Adipose tissue (tissue), 3 donors: ENCODE data around the gene CCT4. TPM values are rescaled to one million over a fixed set of nuclear protein-coding genes. Genes with fewer than 3 reads are reported as not detected.

Experiments used
- H3K27ac ChIP-seq: one replicate; pipeline ENCODE4 v1.5.1; 2013; ENCODE audit warnings: low read depth, low read length
- WGBS, 3 donors: extraction: QIAGEN DNeasy Blood & Tissue Kit; methylation state at CpG; one replicate each; pipeline ENCODE4 v1.1.7; 2013; 5-methylcytosine and 5-hydroxymethylcytosine counted together
- polyA plus RNA-seq, 3 donors: library from polyadenylated mRNA; stranded (reverse); fragments of 200-250 nt; gene quantifications; one replicate each; pipeline ENCODE4 v1.2.3, GENCODE V29; 2013
- donor health status: healthy with polysubstance abuse.
- donor health status: Bipolar disorder and iron deficiency.
- donor health status: healthy.

The CCT4 gene
- polyA plus RNA-seq, 3 donors, result 66.6 to 86.2 (median 78.4) TPM

DNA sequence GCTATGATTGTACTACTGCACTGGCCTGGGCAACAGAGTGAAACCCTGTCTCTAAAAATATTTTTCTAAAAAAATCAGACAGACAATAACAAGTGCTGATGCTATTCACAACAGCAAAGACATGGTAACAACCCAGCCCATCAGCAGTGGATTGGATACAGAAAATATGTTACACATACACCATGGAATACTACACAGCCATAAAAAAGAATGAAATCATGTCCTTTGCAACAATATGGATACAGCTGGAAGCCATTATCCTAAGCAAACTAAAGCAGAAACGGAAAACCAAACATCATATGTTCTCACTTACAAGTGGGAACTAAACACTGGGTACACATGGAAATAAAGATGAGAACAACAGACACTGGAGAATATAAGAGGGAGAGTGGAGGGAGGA is 54.5 kb downstream of the CCT4 start:
- no peak overlapping the region for H3K27ac ChIP-seq
- WGBS, 3 donors, result 94 to 100% (median 98%) methylated on average over 1 of the region's 1 CpG

DNA sequence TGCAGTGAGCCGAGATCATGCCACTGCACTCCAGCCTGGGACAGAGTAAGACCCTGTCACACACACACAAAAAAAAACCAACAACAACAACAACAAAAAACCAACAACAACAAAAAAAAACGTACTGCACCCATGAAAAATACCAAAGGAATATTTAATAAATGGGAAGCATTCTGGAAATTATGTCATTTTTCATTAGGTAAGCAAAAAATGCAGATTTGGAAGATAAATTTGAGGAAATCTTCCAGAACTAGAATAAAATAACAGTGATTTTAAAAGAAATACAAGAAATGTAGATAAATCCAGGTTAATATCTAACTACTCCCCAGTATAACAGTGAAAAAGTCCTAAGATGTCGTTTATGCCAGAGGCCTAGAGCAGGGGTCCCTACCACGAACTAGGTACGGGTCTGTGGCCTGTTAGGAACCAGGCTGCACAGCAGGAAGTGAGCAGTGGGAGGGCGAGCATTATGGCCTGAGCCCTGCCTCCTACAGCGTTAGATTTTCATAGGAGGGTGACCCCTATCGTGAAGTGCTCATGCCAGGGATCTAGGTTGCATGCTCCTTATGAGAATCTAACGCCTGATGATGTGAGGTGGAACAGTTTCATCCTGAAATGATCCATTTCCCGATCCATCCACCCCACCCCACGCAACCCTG is 56.1 kb downstream of the CCT4 start:
- WGBS, 3 donors, result 83 to 88% (median 85%) methylated on average over 11 of the region's 11 CpGs
- no peak overlapping the region for H3K27ac ChIP-seq

DNA sequence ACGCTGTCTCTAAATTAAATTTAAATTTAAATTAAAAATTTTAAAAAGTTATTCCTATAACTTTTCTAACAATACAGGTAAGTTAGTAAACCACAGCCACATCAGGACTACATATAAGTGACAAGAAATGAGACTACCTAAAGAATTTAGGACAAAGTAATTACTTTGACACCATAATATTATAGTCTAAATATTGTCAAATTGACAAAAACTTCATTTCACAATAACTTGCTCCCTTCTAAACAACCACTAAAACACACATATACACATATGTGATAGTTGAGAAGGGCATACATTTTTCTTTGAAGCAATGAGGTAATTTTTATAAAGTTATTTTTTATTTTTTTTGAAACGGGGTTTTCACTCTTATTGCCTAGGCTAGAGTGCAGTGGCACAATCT is 66.2 kb downstream of the CCT4 start:
- no peak overlapping the region for H3K27ac ChIP-seq
- 91 to 95% (median 92%) methylated on average over 2 of the region's 2 CpGs for WGBS, 3 donors

Other genes with a start within 250 kb of the CCT4 start
- gene FAM161A, start 34.6 kb downstream of the CCT4 start, polyA plus RNA-seq, result 1 to 10 TPM; 1.4 to 2.1 (median 1.8) TPM
- 10 to 100 TPM; 22.2 to 59.6 (median 46.5) TPM for gene COMMD1, start 17.0 kb upstream of the CCT4 start, polyA plus RNA-seq